ENCODE results near the gene TRRAP. TPM values are rescaled to one million over a fixed set of nuclear protein-coding genes. Genes with fewer than 3 reads are reported as not detected.

The TRRAP gene
- polyA plus RNA-seq, 1 donor (not counting 4 experiments of a cell fraction or from before 2014, with no cell fraction given) = 6.1 TPM

DNA sequence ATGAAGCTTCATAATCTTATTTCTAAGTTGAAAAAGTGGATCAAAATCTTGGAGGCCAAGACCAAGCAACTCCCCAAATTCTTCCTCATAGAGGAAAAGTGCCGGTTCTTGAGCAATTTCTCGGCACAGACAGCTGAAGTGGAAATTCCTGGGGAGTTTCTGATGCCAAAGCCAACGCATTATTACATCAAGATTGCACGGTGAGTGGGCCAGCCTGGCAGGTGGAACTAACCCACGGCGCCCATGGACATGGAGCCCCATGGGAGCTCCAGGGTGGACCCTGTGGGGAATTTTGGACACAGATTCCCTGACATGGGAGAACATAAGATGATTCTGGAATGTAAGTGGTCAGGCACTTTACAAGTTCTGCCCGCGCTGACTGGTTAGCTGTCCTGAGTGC, 125.9 kb downstream of the TRRAP start:
- FAIRE-seq = no peak
- no peak overlapping the region for H2AFZ ChIP-seq (ENCODE audit: control insufficient read depth, low read length)
- no peak overlapping the region for H3K9ac ChIP-seq (ENCODE audit: control insufficient read depth, extremely low read depth, insufficient read depth, low read length)
- no peak for DNase-seq (ENCODE audit: low read depth, low spot score)
- H4K20me1 ChIP-seq (ENCODE audit: control insufficient read depth, extremely low read depth, insufficient read depth, low read length) = no peaks in the 10 kb centered on the region
- TF ChIP-seq, protein P1, sequence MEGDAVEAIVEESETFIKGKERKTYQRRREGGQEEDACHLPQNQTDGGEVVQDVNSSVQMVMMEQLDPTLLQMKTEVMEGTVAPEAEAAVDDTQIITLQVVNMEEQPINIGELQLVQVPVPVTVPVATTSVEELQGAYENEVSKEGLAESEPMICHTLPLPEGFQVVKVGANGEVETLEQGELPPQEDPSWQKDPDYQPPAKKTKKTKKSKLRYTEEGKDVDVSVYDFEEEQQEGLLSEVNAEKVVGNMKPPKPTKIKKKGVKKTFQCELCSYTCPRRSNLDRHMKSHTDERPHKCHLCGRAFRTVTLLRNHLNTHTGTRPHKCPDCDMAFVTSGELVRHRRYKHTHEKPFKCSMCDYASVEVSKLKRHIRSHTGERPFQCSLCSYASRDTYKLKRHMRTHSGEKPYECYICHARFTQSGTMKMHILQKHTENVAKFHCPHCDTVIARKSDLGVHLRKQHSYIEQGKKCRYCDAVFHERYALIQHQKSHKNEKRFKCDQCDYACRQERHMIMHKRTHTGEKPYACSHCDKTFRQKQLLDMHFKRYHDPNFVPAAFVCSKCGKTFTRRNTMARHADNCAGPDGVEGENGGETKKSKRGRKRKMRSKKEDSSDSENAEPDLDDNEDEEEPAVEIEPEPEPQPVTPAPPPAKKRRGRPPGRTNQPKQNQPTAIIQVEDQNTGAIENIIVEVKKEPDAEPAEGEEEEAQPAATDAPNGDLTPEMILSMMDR (optimal IDR thresholded peaks at IDR 0.05 in 1 of 3, IDR thresholded peaks at IDR 0.05 in 1 of 3, conservative IDR thresholded peaks at IDR 0.05 in 1 of 3; ENCODE audit: extremely low read depth in 1 of 3, insufficient read depth in 2 of 3, low read length in 3 of 3) = no peak
- no peak for TF ChIP-seq EZH2 (IDR thresholded peaks at IDR 0.05; ENCODE audit: low read length)
- H3K79me2 ChIP-seq (ENCODE audit: control insufficient read depth, insufficient read depth, low read length) = no peaks in the 10 kb centered on the region
- no peak overlapping the region for H3K27ac ChIP-seq (ENCODE audit: control insufficient read depth, insufficient read depth, low read length)
- dilution Hi-C loops (cut with MboI; ENCODE audit: extremely low pct_ligation_motif_present, low sequenced_read_pairs) = no loop called here
- no peaks in the 10 kb centered on the region for H3K4me1 ChIP-seq (ENCODE audit: control insufficient read depth, extremely low read depth, insufficient read depth, low read length)
- no peaks in the 10 kb centered on the region for H3K9me3 ChIP-seq (ENCODE audit: control insufficient read depth, low read depth, low read length)
- H3K4me3 ChIP-seq (ENCODE audit: control insufficient read depth in 2 of 3, extremely low read depth in 1 of 3, insufficient read depth in 2 of 3, low read depth in 1 of 3, low read length in 3 of 3) = no peak overlapping the region
- peaks cover 30 to 41% of the 10 kb centered on the region in 2 experiments for H3K36me3 ChIP-seq (ENCODE audit: control insufficient read depth in 2 of 2, extremely low read depth in 1 of 2, insufficient read depth in 2 of 2, low read length in 2 of 2)
- H3K9me1 ChIP-seq (ENCODE audit: control insufficient read depth, extremely low read depth, insufficient read depth, low read length) = peaks cover 2% of the 10 kb centered on the region
- no peaks in the 10 kb centered on the region for H3K27me3 ChIP-seq (ENCODE audit: control insufficient read depth, extremely low read depth, insufficient read depth, low read length)
- no peak overlapping the region for H3K4me2 ChIP-seq (ENCODE audit: control insufficient read depth, extremely low read depth, insufficient read depth, low read depth, low read length)

DNA sequence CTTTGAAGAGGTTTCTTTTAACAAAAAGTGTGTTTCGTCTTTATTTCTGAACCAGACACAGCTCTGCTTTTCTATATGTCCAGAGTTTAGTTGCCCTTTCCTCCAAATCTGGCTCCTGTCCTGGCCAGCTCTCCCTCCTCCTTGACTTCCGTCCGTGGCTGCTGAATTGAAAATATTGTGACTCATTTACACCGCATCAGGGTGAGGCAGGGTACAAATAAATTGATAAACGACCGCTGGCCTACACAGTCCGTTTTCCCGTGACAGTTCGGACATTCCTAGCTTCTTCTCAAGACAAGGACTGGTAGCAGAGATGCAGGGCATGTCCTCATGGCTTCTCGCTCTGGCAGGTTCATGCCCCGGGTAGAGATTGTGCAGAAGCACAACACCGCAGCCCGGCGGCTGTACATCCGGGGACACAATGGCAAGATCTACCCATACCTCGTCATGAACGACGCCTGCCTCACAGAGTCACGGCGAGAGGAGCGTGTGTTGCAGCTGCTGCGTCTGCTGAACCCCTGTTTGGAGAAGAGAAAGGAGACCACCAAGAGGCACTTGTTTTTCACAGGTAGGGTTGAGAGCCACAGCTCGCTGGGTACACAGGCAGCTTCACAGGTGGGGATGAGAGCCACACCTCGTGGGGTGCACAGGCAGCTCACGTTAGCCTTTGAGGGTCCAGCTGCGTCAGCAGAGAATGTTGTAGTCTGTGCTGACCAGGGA, 126.6 kb downstream of the TRRAP start:
- no peak overlapping the region for H2AFZ ChIP-seq (ENCODE audit: control insufficient read depth, low read length)
- H3K4me2 ChIP-seq (ENCODE audit: control insufficient read depth, extremely low read depth, insufficient read depth, low read depth, low read length) = no peak overlapping the region
- peaks cover 28 to 41% of the 10 kb centered on the region in 2 experiments for H3K36me3 ChIP-seq (ENCODE audit: control insufficient read depth in 2 of 2, extremely low read depth in 1 of 2, insufficient read depth in 2 of 2, low read length in 2 of 2)
- TF ChIP-seq EZH2 (IDR thresholded peaks at IDR 0.05; ENCODE audit: low read length) = no peak
- TF ChIP-seq, protein P1 (optimal IDR thresholded peaks at IDR 0.05 in 1 of 3, IDR thresholded peaks at IDR 0.05 in 1 of 3, conservative IDR thresholded peaks at IDR 0.05 in 1 of 3; ENCODE audit: extremely low read depth in 1 of 3, insufficient read depth in 2 of 3, low read length in 3 of 3) = no peak
- H3K4me3 ChIP-seq (ENCODE audit: control insufficient read depth in 2 of 3, extremely low read depth in 1 of 3, insufficient read depth in 2 of 3, low read depth in 1 of 3, low read length in 3 of 3) = no peak overlapping the region
- DNase-seq (ENCODE audit: low read depth, low spot score) = no peak
- no peaks in the 10 kb centered on the region for H3K27me3 ChIP-seq (ENCODE audit: control insufficient read depth, extremely low read depth, insufficient read depth, low read length)
- peaks cover 2% of the 10 kb centered on the region for H3K9me1 ChIP-seq (ENCODE audit: control insufficient read depth, extremely low read depth, insufficient read depth, low read length)
- no peaks in the 10 kb centered on the region for H4K20me1 ChIP-seq (ENCODE audit: control insufficient read depth, extremely low read depth, insufficient read depth, low read length)
- H3K9ac ChIP-seq (ENCODE audit: control insufficient read depth, extremely low read depth, insufficient read depth, low read length) = no peak overlapping the region
- no peak for FAIRE-seq
- no peaks in the 10 kb centered on the region for H3K4me1 ChIP-seq (ENCODE audit: control insufficient read depth, extremely low read depth, insufficient read depth, low read length)
- H3K9me3 ChIP-seq (ENCODE audit: control insufficient read depth, low read depth, low read length) = no peaks in the 10 kb centered on the region
- no peaks in the 10 kb centered on the region for H3K79me2 ChIP-seq (ENCODE audit: control insufficient read depth, insufficient read depth, low read length)
- H3K27ac ChIP-seq (ENCODE audit: control insufficient read depth, insufficient read depth, low read length) = no peak overlapping the region
- dilution Hi-C loops (cut with MboI; ENCODE audit: extremely low pct_ligation_motif_present, low sequenced_read_pairs) = no loop called here
